CD4-positive, alpha-beta T cell treated with Interleukin-4 for 4 hours (primary cell): Measurements from ENCODE around the gene USP17L22.
A peak's percentile ranks its signal among the peaks of the same experiment; 100 is the strongest.
"Not testable (repeated sequence)": the region's sequence is repeated elsewhere in the genome, so short reads cannot be mapped to it uniquely, and the experiment has no call there.

Experiments used
- DNase-seq: peaks from one replicate; pipeline ENCODE4 v3.0.0-alpha.2; 2020

The USP17L22 gene, protein sequence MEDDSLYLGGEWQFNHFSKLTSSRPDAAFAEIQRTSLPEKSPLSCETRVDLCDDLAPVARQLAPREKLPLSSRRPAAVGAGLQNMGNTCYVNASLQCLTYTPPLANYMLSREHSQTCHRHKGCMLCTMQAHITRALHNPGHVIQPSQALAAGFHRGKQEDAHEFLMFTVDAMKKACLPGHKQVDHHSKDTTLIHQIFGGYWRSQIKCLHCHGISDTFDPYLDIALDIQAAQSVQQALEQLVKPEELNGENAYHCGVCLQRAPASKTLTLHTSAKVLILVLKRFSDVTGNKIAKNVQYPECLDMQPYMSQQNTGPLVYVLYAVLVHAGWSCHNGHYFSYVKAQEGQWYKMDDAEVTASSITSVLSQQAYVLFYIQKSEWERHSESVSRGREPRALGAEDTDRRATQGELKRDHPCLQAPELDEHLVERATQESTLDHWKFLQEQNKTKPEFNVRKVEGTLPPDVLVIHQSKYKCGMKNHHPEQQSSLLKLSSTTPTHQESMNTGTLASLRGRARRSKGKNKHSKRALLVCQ

DNA sequence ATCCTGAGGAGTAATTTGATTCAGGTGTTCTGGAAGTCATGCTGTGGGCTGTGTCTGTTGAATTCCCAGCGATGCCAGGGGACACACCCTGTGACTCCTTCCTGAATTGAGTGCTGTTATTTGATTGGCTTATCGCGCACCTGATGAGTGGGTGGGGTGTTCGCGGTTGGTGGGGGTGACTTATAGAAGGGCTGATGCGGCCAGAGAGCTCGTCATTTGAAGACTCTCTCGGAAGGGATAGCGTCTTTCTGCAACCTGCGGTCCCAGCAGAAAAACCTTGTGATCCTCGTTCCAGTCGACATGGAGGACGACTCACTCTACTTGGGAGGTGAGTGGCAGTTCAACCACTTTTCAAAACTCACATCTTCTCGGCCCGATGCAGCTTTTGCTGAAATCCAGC lies at the start of gene USP17L22:
Gene USP17L22, plus strand, starts transcription at position 301 of the 400 bp plus-strand sequence. Its CDS starts 0 bp downstream, at position 301.
- not testable (repeated sequence) for DNase-seq

DNA sequence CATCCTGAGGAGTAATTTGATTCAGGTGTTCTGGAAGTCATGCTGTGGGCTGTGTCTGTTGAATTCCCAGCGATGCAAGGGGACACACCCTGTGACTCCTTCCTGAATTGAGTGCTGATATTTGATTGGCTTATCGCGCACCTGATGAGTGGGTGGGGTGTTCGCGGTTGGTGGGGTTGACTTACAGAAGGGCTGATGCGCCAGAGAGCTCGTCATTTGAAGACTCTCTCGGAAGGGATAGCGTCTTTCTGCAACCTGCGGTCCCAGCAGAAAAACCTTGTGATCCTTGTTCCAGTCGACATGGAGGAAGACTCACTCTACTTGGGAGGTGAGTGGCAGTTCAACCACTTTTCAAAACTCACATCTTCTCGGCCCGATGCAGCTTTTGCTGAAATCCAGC lies 47.6 kb upstream of the USP17L22 start, which contains the start of gene USP17L12:
Gene USP17L12, plus strand, starts transcription at position 301 of the 400 bp plus-strand sequence. Its CDS starts 0 bp downstream, at position 301.
- not testable (repeated sequence) for DNase-seq

DNA sequence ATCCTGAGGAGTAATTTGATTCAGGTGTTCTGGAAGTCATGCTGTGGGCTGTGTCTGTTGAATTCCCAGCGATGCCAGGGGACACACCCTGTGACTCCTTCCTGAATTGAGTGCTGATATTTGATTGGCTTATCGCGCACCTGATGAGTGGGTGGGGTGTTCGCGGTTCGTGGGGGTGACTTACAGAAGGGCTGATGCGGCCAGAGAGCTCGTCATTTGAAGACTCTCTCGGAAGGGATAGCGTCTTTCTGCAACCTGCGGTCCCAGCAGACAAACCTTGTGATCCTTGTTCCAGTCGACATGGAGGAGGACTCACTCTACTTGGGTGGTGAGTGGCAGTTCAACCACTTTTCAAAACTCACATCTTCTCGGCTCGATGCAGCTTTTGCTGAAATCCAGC lies 42.8 kb upstream of the USP17L22 start, which contains the start of gene USP17L13:
Gene USP17L13, plus strand, starts transcription at position 301 of the 400 bp plus-strand sequence. Its CDS starts 0 bp downstream, at position 301.
- not testable (repeated sequence) for DNase-seq

DNA sequence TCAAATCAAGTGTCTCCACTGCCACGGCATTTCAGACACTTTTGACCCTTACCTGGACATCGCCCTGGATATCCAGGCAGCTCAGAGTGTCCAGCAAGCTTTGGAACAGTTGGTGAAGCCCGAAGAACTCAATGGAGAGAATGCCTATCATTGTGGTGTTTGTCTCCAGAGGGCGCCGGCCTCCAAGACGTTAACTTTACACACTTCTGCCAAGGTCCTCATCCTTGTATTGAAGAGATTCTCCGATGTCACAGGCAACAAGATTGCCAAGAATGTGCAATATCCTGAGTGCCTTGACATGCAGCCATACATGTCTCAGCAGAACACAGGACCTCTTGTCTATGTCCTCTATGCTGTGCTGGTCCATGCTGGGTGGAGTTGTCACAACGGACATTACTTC lies 37.2 kb upstream of the USP17L22 start:
- DNase-seq: not testable (repeated sequence)

DNA sequence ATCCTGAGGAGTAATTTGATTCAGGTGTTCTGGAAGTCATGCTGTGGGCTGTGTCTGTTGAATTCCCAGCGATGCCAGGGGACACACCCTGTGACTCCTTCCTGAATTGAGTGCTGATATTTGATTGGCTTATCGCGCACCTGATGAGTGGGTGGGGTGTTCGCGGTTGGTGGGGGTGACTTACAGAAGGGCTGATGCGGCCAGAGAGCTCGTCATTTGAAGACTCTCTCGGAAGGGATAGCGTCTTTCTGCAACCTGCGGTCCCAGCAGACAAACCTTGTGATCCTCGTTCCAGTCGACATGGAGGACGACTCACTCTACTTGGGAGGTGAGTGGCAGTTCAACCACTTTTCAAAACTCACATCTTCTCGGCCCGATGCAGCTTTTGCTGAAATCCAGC lies 33.3 kb upstream of the USP17L22 start, which contains the start of gene USP17L15:
Gene USP17L15, plus strand, starts transcription at position 301 of the 400 bp plus-strand sequence. Its CDS starts 0 bp downstream, at position 301.
- DNase-seq: not testable (repeated sequence)

DNA sequence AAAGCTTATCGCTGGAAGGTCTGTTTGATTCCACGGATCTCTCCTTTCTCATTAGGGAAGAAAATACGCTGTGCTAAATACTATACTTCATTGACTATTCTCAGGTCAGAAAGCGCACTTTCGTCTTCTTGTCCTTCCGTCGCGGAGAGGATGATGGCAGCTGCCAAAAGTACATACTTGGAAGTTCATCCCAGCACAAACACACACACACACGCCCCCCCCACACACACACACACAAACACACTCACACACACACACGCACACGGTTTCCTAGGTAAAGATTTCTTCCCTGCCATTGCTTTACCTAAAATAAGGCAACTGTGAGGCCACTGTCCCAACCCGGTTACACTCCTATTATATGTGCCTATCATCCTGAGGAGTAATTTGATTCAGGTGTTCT lies 29.0 kb upstream of the USP17L22 start:
- DNase-seq: peak; percentile 0

DNA sequence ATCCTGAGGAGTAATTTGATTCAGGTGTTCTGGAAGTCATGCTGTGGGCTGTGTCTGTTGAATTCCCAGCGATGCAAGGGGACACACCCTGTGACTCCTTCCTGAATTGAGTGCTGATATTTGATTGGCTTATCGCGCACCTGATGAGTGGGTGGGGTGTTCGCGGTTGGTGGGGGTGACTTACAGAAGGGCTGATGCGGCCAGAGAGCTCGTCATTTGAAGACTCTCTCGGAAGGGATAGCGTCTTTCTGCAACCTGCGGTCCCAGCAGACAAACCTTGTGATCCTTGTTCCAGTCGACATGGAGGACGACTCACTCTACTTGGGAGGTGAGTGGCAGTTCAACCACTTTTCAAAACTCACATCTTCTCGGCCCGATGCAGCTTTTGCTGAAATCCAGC lies 23.8 kb upstream of the USP17L22 start, which contains the start of gene USP17L17:
Gene USP17L17, plus strand, starts transcription at position 301 of the 400 bp plus-strand sequence. Its CDS starts 0 bp downstream, at position 301.
- not testable (repeated sequence) for DNase-seq

DNA sequence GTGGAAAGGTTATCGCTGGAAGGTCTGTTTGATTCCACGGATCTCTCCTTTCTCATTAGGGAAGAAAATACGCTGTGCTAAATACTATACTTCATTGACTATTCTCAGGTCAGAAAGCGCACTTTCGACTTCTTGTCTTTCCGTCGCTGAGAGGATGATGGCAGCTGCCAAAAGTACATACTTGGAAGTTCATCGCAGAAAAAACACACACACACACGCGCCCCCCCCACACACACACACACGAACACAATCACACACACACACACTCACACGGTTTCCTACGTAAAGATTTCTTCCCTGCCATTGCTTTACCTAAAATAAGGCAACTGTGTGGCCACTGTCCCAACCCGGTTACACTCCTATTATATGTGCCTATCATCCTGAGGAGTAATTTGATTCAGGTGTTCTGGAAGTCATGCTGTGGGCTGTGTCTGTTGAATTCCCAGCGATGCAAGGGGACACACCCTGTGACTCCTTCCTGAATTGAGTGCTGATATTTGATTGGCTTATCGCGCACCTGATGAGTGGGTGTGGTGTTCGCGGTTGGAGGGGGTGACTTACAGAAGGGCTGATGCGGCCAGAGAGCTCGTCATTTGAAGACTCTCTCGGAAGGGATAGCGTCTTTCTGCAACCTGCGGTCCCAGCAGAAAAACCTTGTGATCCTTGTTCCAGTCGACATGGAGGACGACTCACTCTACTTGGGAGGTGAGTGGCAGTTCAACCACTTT lies 19.3 kb upstream of the USP17L22 start, which contains the start of gene USP17L18:
Gene USP17L18, plus strand, starts transcription at position 678 of the 728 bp plus-strand sequence. Its CDS starts 0 bp downstream, at position 678.
- DNase-seq: not testable (repeated sequence)

DNA sequence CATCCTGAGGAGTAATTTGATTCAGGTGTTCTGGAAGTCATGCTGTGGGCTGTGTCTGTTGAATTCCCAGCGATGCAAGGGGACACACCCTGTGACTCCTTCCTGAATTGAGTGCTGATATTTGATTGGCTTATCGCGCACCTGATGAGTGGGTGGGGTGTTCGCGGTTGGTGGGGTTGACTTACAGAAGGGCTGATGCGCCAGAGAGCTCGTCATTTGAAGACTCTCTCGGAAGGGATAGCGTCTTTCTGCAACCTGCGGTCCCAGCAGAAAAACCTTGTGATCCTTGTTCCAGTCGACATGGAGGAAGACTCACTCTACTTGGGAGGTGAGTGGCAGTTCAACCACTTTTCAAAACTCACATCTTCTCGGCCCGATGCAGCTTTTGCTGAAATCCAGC lies 14.3 kb upstream of the USP17L22 start, which contains the start of gene USP17L19:
Gene USP17L19, plus strand, starts transcription at position 301 of the 400 bp plus-strand sequence. Its CDS starts 0 bp downstream, at position 301.
- not testable (repeated sequence) for DNase-seq

DNA sequence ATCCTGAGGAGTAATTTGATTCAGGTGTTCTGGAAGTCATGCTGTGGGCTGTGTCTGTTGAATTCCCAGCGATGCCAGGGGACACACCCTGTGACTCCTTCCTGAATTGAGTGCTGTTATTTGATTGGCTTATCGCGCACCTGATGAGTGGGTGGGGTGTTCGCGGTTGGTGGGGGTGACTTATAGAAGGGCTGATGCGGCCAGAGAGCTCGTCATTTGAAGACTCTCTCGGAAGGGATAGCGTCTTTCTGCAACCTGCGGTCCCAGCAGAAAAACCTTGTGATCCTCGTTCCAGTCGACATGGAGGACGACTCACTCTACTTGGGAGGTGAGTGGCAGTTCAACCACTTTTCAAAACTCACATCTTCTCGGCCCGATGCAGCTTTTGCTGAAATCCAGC lies 9.6 kb upstream of the USP17L22 start, which contains the start of gene USP17L20:
Gene USP17L20, plus strand, starts transcription at position 301 of the 400 bp plus-strand sequence. Its CDS starts 0 bp downstream, at position 301.
- not testable (repeated sequence) for DNase-seq

DNA sequence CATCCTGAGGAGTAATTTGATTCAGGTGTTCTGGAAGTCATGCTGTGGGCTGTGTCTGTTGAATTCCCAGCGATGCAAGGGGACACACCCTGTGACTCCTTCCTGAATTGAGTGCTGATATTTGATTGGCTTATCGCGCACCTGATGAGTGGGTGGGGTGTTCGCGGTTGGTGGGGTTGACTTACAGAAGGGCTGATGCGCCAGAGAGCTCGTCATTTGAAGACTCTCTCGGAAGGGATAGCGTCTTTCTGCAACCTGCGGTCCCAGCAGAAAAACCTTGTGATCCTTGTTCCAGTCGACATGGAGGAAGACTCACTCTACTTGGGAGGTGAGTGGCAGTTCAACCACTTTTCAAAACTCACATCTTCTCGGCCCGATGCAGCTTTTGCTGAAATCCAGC lies 4.8 kb upstream of the USP17L22 start, which contains the start of gene USP17L21:
Gene USP17L21, plus strand, starts transcription at position 301 of the 400 bp plus-strand sequence. Its CDS starts 0 bp downstream, at position 301.
- DNase-seq: not testable (repeated sequence)

DNA sequence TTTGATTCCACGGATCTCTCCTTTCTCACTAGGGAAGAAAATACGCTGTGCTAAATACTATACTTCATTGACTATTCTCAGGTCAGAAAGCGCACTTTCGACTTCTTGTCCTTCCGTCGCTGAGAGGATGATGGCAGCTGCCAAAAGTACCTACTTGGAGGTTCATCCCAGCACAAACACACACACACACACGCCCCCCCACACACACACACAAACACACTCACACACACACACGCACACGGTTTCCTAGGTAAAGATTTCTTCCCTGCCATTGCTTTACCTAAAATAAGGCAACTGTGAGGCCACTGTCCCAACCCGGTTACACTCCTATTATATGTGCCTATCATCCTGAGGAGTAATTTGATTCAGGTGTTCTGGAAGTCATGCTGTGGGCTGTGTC lies 4.3 kb downstream of the USP17L22 start:
- DNase-seq: peak; percentile 0
